Prostate gland (tissue), 2 donors: ENCODE measurements around the gene PDXK. TPM values are rescaled to one million over a fixed set of nuclear protein-coding genes. Genes with fewer than 3 reads are reported as not detected.

ENCODE experiments used
- DNase-seq: peaks from one replicate; pipeline ENCODE4 v3.0.0-alpha.2; 2019; ENCODE audit warnings: low spot score
- H3K27ac ChIP-seq, 2 donors: fragments of 200-600 bp; sonication (generic); 2 replicates each; pipeline ENCODE4 v1.5.1; 2017 to 2019
- H3K27me3 ChIP-seq: fragments of 200-600 bp; sonication (generic); replicated peaks from 2 replicates; pipeline ENCODE4 v1.5.1; 2019; ENCODE audit not compliant: insufficient read depth
- H3K36me3 ChIP-seq, 2 donors: fragments of 200-600 bp; sonication (generic); 1 replicate in 1 of 2; 2 replicates in 1 of 2; pipeline versions ENCODE4 v1.5.1 to v1.8.1; 2017 to 2019
- H3K4me1 ChIP-seq: fragments of 200-600 bp; sonication (generic); replicated peaks from 2 replicates; pipeline ENCODE4 v1.5.1; 2019
- H3K4me3 ChIP-seq, 2 donors: fragments of 200-600 bp; sonication (generic); 2 replicates each; pipeline ENCODE4 v1.5.1; 2017 to 2019
- H3K9me3 ChIP-seq: fragments of 200-600 bp; sonication (generic); 2 replicates; pipeline ENCODE4 v1.5.1; 2017
- CTCF ChIP-seq, 4 experiments: fragments of 200-600 bp in 2 of 4; fragments of 450-650 bp in 2 of 4; sonication (generic) in 2 of 4; IDR thresholded peaks; 1 replicate in 3 of 4; 2 replicates in 1 of 4; pipeline ENCODE4 v1.5.1; 2016 to 2019; ENCODE audit warnings: antibody characterized with exemption in 4 of 4, mild to moderate bottlenecking in 2 of 4, moderate library complexity in 2 of 4
- POLR2A ChIP-seq: fragments of 450-650 bp; IDR thresholded peaks from one replicate; pipeline ENCODE4 v1.6.1; 2016; ENCODE audit warnings: antibody characterized with exemption, mild to moderate bottlenecking
- POLR2AphosphoS5 ChIP-seq: sonication (generic); formaldehyde crosslinking; IDR thresholded peaks from one replicate; pipeline ENCODE4 v1.6.1; 2017; ENCODE audit warnings: antibody characterized with exemption
- WGBS: methylation state at CpG from one replicate; pipeline ENCODE4 v1.1.5; 2018; 5-methylcytosine and 5-hydroxymethylcytosine counted together
- intact Hi-C: fragments of 100-400 bp; cut with DNase I; formaldehyde crosslinking; loops from one replicate; pipeline ENCODE4 v1.14.2; 2022
- total RNA-seq, 2 donors: library from RNA; depleted of rRNA; stranded (reverse); fragments of >200 nt; gene quantifications; one replicate each; pipeline ENCODE4 v1.1.0, GENCODE V29; 2016

The PDXK gene
- total RNA-seq, 2 donors from 2014 or later, result 61.4 to 161 TPM

DNA sequence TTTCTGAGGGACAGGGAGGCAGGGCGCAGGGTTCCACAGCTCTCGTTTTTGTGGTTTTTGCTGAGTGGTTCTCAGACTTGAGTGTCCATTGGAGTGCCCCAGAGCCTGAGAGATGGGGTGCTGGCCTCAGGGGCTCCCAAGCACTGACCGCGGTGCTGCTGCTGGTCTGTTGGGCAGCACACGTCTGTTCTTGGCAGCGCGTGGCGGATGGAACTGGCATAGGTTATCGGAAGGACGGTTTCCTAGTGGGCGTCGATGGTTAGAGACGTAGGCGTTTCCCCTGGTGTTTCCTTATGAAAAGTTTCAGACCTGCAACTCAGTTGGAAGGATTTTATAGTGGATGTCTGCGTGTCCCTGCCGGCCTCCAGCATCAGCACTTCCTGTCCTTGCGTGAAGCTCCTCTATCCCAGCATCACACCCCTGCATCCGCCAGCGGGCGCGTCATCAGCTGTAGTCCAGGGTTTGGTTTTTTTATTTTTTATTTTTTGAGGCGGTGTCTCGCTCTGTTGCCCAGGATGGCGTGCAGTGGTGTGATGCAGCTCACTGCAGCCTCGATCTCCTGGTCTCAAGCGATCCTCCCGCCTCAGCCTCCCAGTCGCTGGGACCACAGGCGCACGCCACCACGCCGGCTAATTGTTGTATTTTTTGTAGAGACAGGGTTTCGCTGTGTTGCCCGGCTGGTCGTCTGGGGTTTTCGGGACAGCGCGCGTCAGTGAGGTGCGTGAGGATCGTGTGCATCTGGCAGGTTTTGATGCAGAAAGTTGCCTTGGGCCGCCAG is 82.3 kb downstream of the PDXK start:
- intact Hi-C loops, result no loop called here
- TF ChIP-seq CTCF (IDR thresholded peaks at IDR 0.05) (no peak), POLR2A (no peak), POLR2AphosphoS5 (no peak)
- Histone ChIP-seq H3K4me3 (no peak overlapping the region), H3K27ac (no peak overlapping the region), H3K9me3 (no peaks in the 10 kb centered on the region), H3K27me3 (no peaks in the 10 kb centered on the region), H3K36me3 (peaks cover 14 to 40% of the 10 kb centered on the region in 2 donors), H3K4me1 (no peaks in the 10 kb centered on the region)
- WGBS, result 93% methylated on average over 42 of the region's 42 CpGs
- no peak for DNase-seq

GRCh38 chr21:43802713-43803313 is 83.9 kb downstream of the PDXK start:
- Histone ChIP-seq H3K9me3 (no peaks in the 10 kb centered on the region), H3K27me3 (no peaks in the 10 kb centered on the region), H3K27ac (no peak overlapping the region), H3K4me1 (no peaks in the 10 kb centered on the region), H3K36me3 (peaks cover 7 to 24% of the 10 kb centered on the region in 2 donors), H3K4me3 (no peak overlapping the region)
- DNase-seq, result no peak
- 83% methylated on average over 14 of the region's 14 CpGs for WGBS
- intact Hi-C loops, result no loop called here
- TF ChIP-seq POLR2A (no peak), POLR2AphosphoS5 (no peak), CTCF (IDR thresholded peaks at IDR 0.05) (no peak)

DNA sequence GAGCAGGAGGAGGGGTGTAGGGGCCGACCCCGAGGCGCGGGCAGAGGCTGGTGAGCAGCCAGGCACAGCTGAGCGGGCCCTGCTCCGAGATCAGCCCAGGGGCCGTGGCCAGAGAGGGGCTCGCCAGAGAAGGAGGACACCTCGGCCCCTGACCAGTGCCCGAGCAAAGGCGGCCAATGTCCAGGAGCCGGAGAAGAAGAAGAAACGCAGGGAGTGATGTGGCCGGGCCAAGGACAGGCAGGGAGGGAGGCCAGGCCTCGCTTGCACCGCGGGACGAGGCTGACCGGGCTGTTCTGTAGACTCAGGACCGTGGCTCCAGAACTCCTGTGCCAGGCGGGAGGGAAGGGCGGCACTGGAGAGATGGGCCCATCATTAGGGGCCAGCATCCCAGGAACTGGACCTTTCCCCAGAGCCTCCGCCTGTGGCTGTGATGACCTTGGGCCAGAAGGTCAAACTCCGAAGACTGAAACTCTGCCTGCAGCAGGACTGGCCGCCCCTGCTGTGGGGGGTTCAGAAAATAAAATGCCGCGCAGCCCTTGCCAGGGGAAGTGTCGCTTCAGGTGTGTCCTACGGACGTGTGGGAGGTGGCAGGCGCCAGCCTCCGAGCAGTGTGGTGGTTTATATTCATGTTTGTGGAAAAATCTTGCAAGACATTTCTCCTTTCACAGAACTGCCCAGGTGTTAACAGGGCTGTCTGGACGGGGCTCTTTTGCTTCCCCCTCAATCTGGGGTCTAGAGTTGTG is 84.8 kb downstream of the PDXK start:
- TF ChIP-seq POLR2A (no peak), CTCF (IDR thresholded peaks at IDR 0.05) (no peak), POLR2AphosphoS5 (no peak)
- no peaks in the 10 kb centered on the region for H3K4me1 ChIP-seq
- peaks cover 0 to 20% of the 10 kb centered on the region in 2 donors for H3K36me3 ChIP-seq
- no peak overlapping the region for H3K27ac ChIP-seq
- no peak for DNase-seq
- no peaks in the 10 kb centered on the region for H3K9me3 ChIP-seq
- intact Hi-C loops, result no loop called here
- 85% methylated on average over 33 of the region's 33 CpGs for WGBS
- H3K27me3 ChIP-seq, result no peaks in the 10 kb centered on the region
- H3K4me3 ChIP-seq, result no peak overlapping the region

DNA sequence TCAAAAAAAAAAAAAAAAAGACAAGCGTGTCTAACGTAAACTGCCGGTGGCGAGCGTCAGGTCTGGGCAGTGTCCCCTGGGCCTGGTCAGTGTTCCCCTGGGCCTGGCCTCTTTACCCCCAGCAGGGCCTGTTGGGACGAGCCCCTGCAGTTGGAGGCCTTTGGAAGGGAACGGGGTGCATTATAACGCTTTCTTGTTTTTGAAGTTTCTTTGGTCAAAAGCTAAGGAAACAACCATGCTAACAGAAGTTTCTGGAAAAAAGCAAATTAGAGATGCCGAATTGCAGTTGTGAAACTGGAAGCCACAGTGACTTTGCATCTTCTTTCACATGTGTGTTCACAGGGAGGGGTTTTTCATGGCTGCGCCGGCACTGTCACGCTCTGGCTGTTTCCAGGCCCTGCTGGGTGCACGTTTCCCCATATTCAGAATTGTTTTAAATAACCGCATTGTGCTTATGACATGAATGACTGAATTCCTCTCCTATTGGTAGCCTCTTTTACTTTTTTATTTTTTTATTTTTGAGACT is 86.4 kb downstream of the PDXK start:
- TF ChIP-seq CTCF (IDR thresholded peaks at IDR 0.05), result no peak
- TF ChIP-seq POLR2AphosphoS5, result no peak
- TF ChIP-seq POLR2A, result no peak
- no peaks in the 10 kb centered on the region for H3K27me3 ChIP-seq
- no peak for DNase-seq
- WGBS, result 82% methylated on average over 14 of the region's 14 CpGs
- no peaks in the 10 kb centered on the region for H3K4me1 ChIP-seq
- peaks cover 0 to 20% of the 10 kb centered on the region in 2 donors for H3K36me3 ChIP-seq
- intact Hi-C loops, result no loop called here
- no peak overlapping the region for H3K27ac ChIP-seq
- H3K9me3 ChIP-seq, result no peaks in the 10 kb centered on the region
- no peak overlapping the region for H3K4me3 ChIP-seq
